GM12801 (cell line): Measurements from ENCODE around the gene SMG9.

Source experiments
- TF ChIP-seq, protein P1 (sequence below): IDR thresholded peaks from one replicate; pipeline ENCODE4 v1.5.1; 2011; ENCODE audit warnings: control low read depth; ENCODE audit not compliant: insufficient read length; ENCODE audit errors: extremely low read depth

The SMG9 gene

DNA sequence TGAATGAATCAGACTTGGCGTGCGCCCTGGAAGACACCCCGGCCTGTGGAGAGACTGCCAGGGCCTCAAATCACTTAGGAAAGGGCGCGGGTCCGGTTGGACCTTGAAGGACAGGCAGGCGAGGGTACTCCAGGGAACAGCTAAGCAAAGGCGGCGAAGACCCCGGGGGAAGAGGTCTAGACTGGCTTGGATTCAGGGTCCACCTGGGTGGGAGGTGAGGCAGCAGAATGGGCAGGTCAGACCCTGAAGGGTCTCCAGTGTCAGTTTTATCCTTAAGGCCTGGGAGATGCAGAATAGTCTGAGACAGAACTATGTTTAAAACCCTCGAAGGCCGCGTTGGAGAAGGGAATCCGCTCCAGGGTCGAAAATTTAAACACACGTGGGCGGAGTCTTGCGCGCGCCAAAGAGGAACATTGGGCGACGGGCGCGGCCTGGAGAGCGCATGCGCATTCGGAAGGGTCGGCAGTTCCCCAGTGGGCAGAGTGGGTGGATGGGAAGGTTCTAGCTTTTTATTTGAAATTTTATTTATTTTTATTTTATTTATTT lies 567 bp upstream of the SMG9 start:
- TF ChIP-seq, protein P1, sequence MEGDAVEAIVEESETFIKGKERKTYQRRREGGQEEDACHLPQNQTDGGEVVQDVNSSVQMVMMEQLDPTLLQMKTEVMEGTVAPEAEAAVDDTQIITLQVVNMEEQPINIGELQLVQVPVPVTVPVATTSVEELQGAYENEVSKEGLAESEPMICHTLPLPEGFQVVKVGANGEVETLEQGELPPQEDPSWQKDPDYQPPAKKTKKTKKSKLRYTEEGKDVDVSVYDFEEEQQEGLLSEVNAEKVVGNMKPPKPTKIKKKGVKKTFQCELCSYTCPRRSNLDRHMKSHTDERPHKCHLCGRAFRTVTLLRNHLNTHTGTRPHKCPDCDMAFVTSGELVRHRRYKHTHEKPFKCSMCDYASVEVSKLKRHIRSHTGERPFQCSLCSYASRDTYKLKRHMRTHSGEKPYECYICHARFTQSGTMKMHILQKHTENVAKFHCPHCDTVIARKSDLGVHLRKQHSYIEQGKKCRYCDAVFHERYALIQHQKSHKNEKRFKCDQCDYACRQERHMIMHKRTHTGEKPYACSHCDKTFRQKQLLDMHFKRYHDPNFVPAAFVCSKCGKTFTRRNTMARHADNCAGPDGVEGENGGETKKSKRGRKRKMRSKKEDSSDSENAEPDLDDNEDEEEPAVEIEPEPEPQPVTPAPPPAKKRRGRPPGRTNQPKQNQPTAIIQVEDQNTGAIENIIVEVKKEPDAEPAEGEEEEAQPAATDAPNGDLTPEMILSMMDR: no peak

DNA sequence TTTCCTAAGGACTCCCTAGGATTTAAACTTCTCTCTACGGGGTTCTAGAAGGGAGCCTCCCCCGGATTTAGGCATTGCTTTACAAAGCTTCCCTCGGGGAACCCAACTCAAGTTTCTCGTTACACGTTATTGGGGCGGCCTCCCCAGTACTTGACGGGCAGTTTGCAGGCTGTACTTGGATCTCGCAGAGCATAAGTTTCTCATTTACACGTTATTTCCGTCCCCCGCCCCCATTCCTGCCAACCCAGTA lies 584 bp downstream of the SMG9 start:
- TF ChIP-seq, protein P1: no peak

DNA sequence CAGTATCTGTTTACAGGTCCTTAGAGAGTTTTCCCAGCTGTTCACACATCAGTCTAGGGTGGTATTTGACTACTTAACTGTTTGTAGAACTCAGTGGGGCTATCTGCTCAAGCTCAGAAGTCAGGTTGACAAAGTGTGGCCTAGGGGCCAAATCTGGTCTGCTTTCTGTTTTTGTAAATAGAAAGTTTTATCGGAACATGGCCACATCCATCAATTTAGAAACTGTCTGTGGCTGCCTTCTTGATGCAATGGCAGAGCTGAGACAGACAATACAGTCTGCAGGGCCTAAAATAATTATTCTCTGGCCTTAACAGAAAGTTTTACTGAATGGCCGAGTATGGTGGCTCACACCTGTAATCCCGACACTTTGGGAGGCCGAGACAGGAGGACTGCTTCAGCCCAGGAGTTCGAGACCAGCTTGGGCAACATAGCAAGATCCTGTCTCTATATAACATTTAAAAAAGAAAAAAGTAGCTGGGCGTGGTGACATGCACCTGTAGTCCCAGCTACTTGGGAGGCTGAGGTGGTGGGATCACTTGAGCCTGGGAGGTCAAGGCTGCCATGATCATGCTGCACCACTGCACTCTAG lies 2.4 kb downstream of the SMG9 start:
- TF ChIP-seq, protein P1: no peak

DNA sequence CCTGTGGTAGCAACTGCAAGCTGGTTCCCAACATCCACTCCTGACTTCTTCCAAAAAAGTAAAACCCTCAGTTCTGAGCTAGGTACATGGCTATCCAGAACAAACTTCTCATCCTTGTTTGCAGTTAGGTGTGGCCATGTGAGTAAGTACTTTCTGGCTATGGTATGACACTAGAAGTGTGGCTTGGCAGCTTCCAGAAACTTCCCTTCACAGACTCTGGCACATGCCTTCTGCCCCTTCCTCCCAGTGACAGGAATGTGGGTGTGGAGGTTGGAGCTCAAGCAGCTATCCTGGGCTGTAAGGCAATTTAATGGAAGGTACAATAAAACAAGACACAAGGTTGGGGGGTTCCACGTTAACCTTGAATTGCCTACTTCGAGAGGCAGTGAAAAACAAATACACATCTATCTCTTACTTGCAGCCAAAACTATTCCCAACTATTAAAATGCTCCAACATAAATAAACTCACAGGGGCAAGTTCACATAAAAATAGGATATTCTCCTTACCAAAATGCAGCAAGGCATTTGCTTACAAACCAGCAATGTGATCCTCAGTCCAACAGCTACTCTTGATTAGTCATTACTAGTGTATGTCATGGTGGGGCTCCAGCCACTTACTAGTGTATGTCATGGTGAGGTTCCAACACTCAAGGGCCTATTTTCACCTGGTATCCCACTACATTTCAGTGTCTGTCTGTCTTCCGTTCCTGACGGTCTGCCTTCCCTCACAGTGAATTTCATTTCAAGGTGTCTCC lies 3.1 kb downstream of the SMG9 start:
- TF ChIP-seq, protein P1: no peak

DNA sequence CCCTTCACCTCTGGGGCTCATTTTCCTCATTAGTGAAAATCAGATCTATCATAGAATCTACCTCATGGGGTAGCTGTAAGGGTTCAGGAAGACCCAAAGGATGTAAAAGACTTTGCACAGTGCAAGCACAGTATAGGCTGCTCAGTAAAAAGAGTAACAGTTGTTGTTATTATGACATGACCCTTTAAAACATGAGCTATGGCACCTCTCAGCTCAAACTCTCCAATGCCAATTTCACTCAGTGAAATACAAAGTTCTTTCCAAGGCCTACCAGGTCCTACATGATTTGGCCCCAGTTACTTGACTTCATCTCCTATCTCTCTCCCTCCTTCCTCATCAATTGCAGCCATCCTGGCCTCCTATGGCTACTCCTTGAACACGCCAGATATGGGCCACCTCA lies 4.9 kb downstream of the SMG9 start:
- TF ChIP-seq, protein P1: no peak

DNA sequence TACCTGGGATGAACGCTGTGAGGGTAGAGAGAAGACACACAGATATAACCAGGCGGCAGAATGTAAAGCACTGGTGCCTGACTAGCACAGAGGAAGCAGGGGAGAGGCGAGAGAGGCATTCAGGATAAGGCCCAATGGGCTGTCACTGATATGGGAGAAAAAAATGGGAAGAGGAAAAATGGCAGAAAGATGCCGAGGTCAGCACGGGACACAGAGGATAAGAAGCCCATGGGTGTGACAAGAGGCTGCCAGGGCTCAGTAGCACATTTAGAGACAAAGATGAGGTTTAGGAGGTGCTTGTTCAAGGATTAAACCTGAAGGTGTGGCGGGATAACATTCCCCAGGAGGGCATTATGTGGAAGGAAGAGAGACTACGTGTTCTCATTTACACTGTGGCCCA lies 5.6 kb downstream of the SMG9 start:
- TF ChIP-seq, protein P1: no peak

DNA sequence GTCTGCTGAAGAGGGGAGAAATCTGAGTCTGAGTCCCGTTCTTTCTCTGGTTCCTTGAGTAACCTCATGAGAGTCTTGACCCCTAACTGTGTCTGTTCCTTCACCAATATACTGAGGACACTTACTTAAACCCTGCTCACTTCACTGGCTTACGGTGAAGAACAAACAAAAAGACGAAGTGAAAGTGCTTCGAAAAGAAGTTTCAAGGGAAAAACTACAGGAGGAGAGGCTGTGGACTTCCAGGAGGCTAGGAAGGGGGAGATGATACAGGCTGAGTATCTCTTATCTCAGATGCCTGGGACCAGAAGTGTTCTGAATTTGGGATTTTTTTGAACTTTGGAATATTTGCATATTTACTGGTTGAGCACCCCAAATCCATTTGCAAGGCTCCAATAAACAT lies 6.1 kb downstream of the SMG9 start:
- TF ChIP-seq, protein P1: no peak
